Stimulated activated CD8-positive, alpha-beta memory T cell treated with anti-CD3 and anti-CD28 coated beads, Interleukin-12 subunit alpha, Interleukin-12 subunit beta, amount 100 ng/mL, for 1 hour (primary cell): ENCODE measurements around the gene TMEM217.
"Not testable (repeated sequence)": the region's sequence is repeated elsewhere in the genome, so short reads cannot be mapped to it uniquely, and the experiment has no call there.

ENCODE experiments used
- DNase-seq: peaks from one replicate; pipeline ENCODE4 v3.0.0-alpha.2; 2020; ENCODE audit warnings: low read depth

TMEM217 gene

GRCh38 chr6:37218061-37218460 is 39.9 kb downstream of the TMEM217 start:
- DNase-seq: no peak

DNA sequence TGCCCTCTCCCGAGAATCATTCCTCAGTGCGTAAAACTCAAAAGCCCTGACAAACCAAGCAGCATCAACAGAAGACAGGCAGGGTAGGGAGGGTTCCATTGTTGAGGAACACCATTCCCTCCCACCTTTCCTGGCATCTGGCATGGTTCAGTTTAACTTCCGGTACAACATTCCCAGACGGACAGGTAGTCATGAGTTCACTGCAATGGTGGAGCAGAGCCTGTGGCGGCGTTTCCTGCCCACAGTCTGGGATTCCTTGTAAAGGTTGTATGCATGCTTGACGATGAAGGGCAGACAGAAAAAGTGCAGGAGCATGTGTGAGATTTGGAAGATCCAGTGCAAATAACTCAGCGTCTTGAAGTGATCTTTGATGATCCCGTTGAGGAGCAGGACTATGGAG is 45.7 kb downstream of the TMEM217 start:
- DNase-seq: no peak

GRCh38 chr6:37210313-37210968 is 47.5 kb downstream of the TMEM217 start:
- peak; percentile 71 for DNase-seq

GRCh38 chr6:37209461-37210205 is 48.3 kb downstream of the TMEM217 start:
- DNase-seq: no peak

DNA sequence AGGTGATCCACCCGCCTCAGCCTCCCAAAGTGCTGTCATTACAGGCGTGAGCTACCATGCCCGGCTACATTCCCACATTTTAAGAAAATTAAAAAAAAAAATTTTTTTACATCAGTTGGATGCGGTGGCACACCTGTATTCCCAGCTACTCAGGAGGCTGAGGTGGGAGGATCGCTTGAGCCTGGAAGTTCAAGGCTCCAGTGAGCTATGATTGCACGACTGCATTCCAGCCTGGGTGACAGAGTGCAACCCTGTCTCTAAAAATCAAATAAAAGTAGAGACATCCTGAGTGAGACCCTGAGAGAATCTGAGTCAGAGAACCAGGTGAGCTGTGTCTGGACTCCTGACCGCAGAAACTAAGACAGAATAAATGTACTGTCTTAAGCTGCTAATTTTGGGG is 49.2 kb downstream of the TMEM217 start:
- DNase-seq: no peak

DNA sequence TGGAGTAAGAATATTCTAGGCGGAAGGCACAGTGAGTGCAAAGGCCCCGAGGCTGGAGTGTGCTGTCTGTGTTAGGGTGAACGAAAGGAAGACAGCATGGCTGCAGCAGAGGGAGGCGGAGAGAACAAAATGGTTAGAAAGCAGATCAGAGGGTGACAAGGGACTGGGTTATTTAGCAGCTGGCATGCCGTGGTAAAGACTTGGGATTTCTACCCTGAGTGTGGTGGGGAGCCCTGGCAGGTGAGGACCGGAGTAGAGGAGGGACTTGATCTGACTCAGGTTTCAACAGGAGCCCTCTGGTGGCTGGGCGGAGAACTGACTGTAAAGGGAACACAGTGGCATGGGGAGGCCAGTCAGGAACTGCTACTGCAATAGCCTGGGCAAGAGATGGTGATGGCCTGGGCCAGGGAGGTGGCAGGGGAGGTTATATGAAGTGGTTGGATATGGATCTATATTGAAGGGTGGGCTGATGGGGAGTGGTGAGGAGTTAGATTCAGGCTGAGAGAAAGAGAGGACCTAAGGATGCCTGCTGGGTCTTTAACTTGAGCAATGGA is 50.0 kb downstream of the TMEM217 start:
- peak; percentile 79 for DNase-seq

- no peak for DNase-seq
Observed at GRCh38 chr6:37206622-37207021, 51.3 kb downstream of the TMEM217 start.

GRCh38 chr6:37205997-37206340 is 52.0 kb downstream of the TMEM217 start:
- DNase-seq: no peak

DNA sequence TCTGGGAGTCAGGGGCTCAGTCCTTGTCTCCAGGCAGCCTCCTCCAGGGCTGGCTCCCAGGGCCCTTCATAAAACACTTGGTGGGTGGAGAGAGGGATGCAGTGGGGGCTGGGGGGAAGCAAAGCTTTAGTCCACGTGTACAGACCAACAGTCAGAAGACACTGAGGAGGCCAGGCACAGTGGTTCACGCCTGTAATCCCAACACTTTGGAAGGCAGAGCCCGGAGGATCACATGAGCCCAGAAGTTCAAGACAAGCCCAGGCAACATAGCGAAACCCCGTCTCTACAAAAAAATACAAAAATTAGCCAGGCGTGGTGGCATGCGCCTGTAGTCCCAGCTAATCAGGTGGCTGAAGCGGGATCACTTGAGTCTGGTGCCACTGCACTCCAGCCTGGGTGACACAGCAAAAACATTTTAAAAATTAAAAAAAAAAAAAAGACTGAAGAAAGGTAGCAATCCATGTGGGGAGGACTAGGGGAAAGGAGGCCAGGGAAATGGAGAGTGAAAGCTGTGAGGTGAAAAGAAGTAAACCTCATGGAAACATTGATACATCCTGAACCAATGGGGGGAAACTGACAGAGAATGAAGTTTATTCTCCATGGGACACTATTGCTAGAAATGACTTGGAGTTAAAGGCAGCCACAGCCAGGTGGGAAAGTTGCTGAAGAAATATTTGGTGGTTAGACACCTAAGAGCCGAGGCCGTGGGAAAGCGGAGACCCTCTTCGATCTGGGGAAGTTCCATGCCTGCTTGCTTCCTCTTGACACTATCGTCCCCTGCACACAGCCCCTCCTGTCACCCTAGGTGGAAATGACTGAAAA is 52.6 kb downstream of the TMEM217 start:
- DNase-seq: no peak

GRCh38 chr6:37204014-37204751 is 53.8 kb downstream of the TMEM217 start:
- no peak for DNase-seq

- no peak for DNase-seq
Observed at GRCh38 chr6:37202788-37203491, 55.0 kb downstream of the TMEM217 start.

DNA sequence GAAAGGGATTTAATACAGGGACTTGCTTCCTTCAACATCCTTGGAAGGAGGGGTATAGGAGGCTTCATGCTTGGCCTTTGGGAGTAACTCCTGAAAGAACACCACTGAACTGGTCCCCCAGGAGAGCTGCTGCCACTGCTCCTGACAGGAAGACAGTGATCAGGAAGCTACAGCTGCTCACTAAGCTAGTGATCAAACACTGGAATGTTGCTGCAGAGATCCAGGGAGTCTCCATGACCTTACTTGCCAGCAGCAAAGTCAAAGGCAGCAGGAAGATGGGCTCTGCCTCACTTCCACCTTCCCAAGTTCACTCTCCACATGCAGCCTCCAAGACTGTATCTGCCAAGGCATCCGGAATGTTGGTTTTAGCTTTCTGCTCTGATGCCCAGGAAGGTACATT is 56.2 kb downstream of the TMEM217 start:
- no peak for DNase-seq

- no peak for DNase-seq
Observed at GRCh38 chr6:37200085-37200484, 57.9 kb downstream of the TMEM217 start.

- DNase-seq: not testable (repeated sequence)
Observed at GRCh38 chr6:37196451-37196850, 61.5 kb downstream of the TMEM217 start.

DNA sequence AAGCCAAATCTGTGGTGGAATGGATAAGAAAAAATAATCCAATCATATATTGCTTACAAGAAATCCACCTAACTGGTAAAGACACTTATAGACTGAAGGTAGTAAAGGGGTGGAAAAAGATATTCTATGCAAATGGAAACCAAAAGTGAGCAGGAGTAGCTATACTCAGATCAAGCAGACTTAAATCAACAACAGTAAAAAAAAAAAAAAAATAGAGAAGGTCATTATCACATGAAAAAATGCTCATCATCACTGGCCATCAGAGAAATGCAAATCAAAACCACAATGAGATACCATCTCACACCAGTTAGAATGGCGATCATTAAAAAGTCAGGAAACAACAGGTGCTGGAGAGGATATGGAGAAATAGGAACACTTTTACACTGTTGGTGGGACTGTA is 63.1 kb downstream of the TMEM217 start:
- DNase-seq: not testable (repeated sequence)

GRCh38 chr6:37192666-37193065 is 65.3 kb downstream of the TMEM217 start:
- DNase-seq: no peak

- DNase-seq: no peak
Observed at GRCh38 chr6:37190159-37190535, 67.8 kb downstream of the TMEM217 start.

DNA sequence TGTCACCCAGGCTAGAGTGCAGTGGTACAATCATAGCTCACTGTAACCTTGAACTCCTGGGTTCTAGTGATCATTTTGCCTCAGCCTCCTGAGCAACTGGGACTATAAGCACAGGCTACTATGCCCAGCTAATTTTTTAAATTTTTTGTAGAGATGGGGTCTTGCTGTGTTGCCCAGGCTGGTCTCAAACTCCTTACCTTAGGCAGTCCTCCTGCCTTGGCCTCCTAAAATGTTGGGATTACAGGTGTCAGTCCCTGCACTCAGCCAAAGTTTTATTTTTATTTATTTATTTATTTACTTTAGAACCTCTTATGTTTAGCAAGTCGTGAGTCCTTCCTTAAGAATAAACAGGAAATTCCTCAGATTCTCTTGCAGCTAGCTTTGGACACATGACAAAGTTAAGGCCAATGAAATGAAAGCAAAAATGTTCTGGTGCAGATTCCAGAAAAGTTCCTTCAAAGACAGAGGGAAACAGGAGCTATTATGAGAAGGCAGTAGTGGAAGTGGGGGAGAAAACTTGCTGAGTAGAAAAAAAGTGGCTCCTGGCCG is 68.9 kb downstream of the TMEM217 start:
- DNase-seq: no peak

DNA sequence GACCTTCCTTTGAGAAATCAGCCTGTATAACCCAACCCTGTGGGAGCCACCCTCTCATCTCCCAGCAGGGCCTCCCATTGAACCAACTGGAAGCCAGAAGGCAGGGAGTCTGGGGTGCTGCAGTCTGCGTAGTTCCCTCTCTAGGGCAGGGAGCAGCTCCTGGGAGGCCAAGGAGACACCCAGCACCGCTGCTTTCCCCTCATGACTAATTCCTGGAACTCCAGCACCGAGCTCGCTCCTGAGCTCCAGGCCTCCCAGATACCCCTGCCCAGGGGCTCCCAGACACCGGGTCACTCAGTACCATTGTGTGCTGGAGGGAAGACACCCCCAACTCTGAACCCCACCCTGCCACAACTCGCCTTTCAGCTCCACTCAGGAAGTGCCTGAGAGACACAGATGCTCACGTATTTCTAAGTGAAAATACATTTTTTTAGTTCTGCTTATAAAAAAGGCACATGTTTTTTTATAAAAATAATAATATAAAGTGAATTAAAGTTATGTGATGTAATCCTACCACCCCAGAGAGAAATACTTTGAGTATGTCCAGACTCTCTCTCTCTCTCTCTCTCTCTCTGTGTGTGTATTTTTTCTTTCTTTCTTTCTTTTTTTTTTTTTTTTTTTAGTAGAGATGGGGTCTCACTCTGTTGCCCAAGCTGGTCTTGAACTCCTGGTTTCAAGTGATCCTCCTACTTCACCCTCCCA is 70.5 kb downstream of the TMEM217 start:
- no peak for DNase-seq

GRCh38 chr6:37185949-37186720 is 71.8 kb downstream of the TMEM217 start:
- DNase-seq: not testable (repeated sequence)
